Mesodermal cell (in vitro differentiated cells): ENCODE results near the gene F3.

Experiments
- H3K27ac ChIP-seq: 2 replicates; pipeline ENCODE4 v1.7.0; 2013; ENCODE audit warnings: mild to moderate bottlenecking, low read depth, low read length, moderate library complexity; ENCODE audit not compliant: severe bottlenecking
- H3K36me3 ChIP-seq: 2 replicates; pipeline ENCODE4 v1.7.1; 2013; ENCODE audit warnings: mild to moderate bottlenecking, low read length, moderate library complexity; ENCODE audit not compliant: control insufficient read depth, insufficient read depth
- H3K4me1 ChIP-seq: one replicate; pipeline ENCODE4 v1.7.1; 2013; ENCODE audit warnings: mild to moderate bottlenecking, low read length; ENCODE audit not compliant: insufficient read depth, control insufficient read depth, poor library complexity, severe bottlenecking
- H3K4me3 ChIP-seq: 2 replicates; pipeline ENCODE4 v1.7.0; 2013; ENCODE audit warnings: low read length, control low read depth, mild to moderate bottlenecking; ENCODE audit not compliant: insufficient read depth, poor library complexity, severe bottlenecking; ENCODE audit errors: extremely low read depth
- H3K9me3 ChIP-seq: 2 replicates; pipeline ENCODE4 v1.7.1; 2013; ENCODE audit warnings: mild to moderate bottlenecking, low read length, moderate library complexity; ENCODE audit not compliant: control insufficient read depth
- WGBS, 2 experiments: methylation state at CpG; one replicate each; pipeline ENCODE4 v1.1.5; 2013; ENCODE audit warnings: missing lambda C conversion rate in 2 of 2; ENCODE audit not compliant: insufficient coverage in 2 of 2; 5-methylcytosine and 5-hydroxymethylcytosine counted together

F3 gene

DNA sequence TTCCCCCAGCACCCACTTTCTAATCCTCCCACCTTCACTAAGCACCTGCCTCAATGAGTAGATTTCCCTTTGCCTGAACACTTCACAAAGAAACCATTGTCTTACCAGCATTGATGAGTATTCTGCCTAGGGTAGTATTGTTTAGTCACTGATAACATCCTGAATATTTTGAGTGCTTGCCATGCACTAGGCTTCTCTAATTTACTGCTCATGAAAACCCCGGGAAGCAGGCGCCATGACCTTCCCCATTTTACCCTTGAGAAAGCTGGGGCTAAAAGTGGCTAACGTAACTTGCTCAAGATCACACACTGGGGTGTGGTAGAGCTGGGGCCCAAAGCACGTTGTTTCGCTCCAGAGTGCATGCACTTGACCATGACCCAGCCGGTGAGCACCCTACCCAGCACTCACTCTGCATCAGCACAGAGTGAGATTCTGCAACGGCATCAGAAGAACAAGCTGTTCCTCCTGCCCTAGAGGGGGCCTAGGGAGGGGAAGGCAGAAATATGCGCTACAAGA lies 10.6 kb upstream of the F3 start:
- peaks cover 45% of the 10 kb centered on the region for H3K4me1 ChIP-seq
- no peak overlapping the region for H3K27ac ChIP-seq
- 59 to 69% methylated on average over 3 to 5 of the region's 8 CpGs for WGBS, 2 experiments

DNA sequence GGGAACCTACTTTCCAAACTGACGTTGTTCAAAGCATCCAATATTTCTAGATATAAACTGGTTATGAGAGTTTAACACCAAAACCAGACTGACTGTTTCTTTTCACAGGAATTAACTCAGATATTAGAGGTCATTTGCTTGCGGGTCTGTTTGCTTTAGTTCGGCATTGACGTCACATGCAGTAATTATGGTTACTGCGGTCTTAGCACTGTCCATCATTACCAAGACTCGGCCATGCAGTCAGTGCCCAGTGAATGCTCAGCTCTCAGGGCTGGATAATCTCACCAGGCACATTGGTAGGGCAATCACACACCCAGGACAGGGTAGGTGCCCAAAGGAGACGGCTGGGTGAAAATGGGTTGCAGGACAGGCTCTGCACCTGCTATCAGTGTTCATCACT lies 9.9 kb upstream of the F3 start:
- Histone ChIP-seq H3K36me3 (no peaks in the 10 kb centered on the region), H3K9me3 (peaks cover 5% of the 10 kb centered on the region), H3K27ac (no peak overlapping the region), H3K4me3 (no peak overlapping the region), H3K4me1 (peaks cover 45% of the 10 kb centered on the region)
- 97 to 99% methylated on average over 6 of the region's 7 CpGs for WGBS, 2 experiments

More for the DNA sequence above, 10.6 kb upstream of the F3 start:
- Histone ChIP-seq H3K9me3 (peaks cover 4% of the 10 kb centered on the region), H3K36me3 (no peaks in the 10 kb centered on the region), H3K4me3 (no peak overlapping the region)

DNA sequence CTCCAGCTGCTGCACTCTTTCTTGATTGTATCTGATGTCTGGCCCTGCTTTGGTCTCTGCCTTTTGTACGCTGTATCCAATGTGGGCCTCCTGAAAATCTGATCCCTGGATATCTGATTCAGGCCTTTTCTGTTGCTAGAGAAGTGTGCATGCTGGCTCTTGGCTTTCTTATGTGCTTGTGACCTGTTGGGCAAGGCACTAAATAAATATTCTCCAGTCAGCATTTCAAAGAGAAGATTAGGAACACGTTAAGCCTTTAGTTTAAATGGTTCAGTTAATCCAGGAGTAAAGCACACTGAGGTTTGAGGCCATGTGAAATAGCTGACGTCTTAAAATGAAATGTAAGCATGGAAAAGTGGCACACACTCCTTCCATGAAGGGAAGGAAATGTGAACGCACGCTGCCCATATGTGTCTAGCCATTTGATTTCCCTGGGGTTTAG lies 9.3 kb upstream of the F3 start:
- Histone ChIP-seq H3K27ac (no peak overlapping the region), H3K4me1 (peaks cover 45% of the 10 kb centered on the region), H3K4me3 (no peak overlapping the region), H3K9me3 (peaks cover 5% of the 10 kb centered on the region), H3K36me3 (no peaks in the 10 kb centered on the region)
- WGBS, 2 experiments = 84 to 86% methylated on average over 3 to 4 of the region's 5 CpGs

DNA sequence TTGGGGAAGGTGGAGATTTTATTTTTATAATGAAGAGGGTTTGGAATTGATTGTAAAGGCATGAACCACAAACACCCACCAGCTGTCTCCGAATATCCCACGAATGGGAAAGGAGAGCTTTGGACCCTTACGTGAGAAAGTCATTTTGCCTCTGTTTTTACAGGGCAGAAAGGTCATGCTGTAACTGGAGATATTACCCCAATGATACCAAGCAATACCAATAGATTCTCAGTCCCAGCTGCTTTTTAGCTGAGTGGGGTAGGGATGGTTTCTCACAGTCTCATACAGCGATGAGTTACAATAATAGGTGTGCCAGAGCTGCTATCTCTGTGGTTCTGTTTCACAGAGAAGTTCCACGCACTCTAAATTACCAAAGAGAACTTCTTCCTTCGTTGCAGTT lies 8.8 kb upstream of the F3 start:
- no peaks in the 10 kb centered on the region for H3K36me3 ChIP-seq
- WGBS, 2 experiments = 92 to 93% methylated on average over 3 of the region's 6 CpGs
- peaks cover 5% of the 10 kb centered on the region for H3K9me3 ChIP-seq
- H3K27ac ChIP-seq = no peak overlapping the region
- no peak overlapping the region for H3K4me3 ChIP-seq
- peaks cover 45% of the 10 kb centered on the region for H3K4me1 ChIP-seq

DNA sequence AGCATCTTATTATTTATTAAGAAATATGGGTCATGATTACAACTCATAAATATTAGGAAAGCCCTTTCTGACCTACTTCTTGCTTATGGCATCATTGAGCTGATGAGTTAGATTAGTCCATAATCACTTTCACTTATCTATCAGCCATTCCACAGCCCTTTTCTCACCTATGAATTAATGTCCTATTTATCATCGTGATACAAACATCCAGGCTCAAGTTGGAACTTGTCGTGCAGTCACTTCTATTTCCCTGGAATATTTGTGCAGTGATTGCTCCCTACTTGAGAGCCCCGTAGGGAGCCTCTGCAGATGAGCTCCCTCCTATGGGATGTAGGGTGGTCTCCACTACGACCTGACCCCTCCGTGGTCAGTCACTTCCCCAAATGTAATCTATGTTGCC lies 8.1 kb upstream of the F3 start:
- Histone ChIP-seq H3K36me3 (no peaks in the 10 kb centered on the region), H3K4me3 (no peak overlapping the region), H3K4me1 (peaks cover 38% of the 10 kb centered on the region), H3K9me3 (peaks cover 5% of the 10 kb centered on the region), H3K27ac (no peak overlapping the region)
- 90 to 93% methylated on average over 3 to 5 of the region's 5 CpGs for WGBS, 2 experiments

DNA sequence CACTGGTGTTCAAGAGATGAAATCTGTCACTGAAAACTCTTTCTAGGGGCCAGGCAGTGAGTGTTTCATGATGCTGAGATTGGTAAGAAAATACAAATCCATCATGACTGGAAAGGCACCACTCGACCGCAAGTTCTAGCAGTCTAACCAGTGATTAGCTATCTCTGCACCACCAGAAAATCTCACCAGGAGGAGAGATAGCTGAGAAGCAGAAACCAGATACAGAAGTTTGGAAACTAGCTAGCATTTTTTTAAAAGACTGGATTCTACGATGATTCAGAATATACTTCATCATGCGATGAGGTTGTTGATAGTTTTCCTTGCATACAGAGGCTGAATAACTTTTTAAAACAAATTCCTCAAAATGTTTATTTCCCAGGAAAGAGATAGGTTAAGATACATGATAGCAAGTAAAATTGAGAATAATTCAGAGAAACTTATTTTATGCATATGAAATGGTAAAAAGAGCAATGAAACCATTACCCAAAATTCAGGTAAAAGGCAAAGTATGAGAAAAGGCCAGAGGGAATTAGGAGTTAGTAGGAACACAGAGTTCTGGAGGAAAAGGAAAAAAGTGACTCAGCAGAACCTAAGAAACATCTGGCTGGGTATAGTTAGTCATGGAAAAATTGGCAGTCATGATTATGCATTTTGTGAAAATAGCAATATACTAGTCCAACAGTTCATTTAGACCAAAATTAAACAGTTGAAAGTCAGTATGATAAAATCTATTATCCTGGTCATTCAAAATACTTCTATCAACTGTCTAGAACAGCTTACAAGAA lies 3.3 kb upstream of the F3 start:
- no peak overlapping the region for H3K4me3 ChIP-seq
- peaks cover 5% of the 10 kb centered on the region for H3K9me3 ChIP-seq
- no peaks in the 10 kb centered on the region for H3K36me3 ChIP-seq
- H3K4me1 ChIP-seq = peaks cover 20% of the 10 kb centered on the region
- H3K27ac ChIP-seq = peak overlapping the region; percentile 46
- WGBS, 2 experiments = no CpG with 5 or more reads among the region's 4 CpGs

DNA sequence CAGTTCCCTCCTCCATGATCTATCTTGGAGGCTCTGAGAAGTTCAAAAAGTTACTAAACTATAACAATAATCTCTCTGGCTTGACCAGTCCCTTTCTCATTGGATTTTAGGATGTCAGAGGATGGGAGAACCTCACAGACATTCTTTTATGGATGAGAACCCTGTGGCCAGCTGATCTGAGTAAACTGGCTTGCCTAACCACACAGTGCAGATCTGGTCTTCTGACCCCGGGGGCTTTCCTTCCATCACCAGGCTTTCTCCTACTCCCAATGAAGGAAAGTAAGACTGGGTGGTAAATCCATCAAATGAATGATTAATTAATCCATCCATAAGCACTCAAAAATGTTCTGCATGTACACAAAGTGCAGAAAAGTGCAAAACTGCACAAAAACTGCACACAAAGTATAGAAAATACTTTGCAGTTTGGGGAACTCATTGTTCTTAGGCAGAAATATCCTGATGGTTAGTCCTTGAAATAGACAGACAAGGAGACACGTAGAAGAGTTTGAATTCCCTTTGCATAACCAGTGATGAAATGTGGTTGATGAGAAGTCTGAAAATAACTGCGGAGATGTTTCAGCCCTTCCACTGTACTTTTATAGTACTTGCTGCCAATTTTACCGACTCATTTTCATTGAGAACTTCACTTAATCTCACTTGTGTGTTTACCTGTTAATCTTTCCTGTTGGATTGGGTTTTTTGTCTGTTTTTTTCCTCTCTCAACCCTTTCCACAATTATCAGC lies 2.5 kb upstream of the F3 start:
- 50 to 86% methylated on average over 1 of the region's 4 CpGs for WGBS, 2 experiments
- peaks cover 19% of the 10 kb centered on the region for H3K4me1 ChIP-seq
- H3K36me3 ChIP-seq = peaks cover 4% of the 10 kb centered on the region
- H3K9me3 ChIP-seq = peaks cover 5% of the 10 kb centered on the region
- no peak overlapping the region for H3K27ac ChIP-seq
- no peak overlapping the region for H3K4me3 ChIP-seq

DNA sequence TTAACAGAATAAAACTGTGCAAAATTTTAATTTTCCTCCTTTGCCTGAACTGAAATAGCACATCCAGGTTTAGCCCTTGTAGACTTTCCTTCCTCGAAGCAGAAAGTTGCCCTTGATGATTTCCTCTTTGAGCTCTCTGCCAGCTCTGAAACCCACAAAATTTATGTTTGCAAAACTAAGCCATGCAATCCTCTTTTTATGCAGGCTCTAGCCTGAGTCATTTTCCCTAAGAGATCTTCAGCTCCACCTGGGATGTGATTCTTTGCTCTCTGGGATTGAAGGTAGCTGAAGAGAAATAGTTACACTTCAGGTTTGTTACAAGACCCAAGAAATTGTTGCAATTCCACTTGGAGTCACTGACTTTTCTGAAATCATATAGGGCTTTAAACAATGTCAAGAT lies 1.4 kb upstream of the F3 start:
- Histone ChIP-seq H3K27ac (no peak overlapping the region), H3K36me3 (peaks cover 4% of the 10 kb centered on the region), H3K9me3 (peaks cover 5% of the 10 kb centered on the region), H3K4me3 (no peak overlapping the region), H3K4me1 (peaks cover 19% of the 10 kb centered on the region)
- 60 to 79% methylated on average over 1 of the region's 1 CpG for WGBS, 2 experiments

DNA sequence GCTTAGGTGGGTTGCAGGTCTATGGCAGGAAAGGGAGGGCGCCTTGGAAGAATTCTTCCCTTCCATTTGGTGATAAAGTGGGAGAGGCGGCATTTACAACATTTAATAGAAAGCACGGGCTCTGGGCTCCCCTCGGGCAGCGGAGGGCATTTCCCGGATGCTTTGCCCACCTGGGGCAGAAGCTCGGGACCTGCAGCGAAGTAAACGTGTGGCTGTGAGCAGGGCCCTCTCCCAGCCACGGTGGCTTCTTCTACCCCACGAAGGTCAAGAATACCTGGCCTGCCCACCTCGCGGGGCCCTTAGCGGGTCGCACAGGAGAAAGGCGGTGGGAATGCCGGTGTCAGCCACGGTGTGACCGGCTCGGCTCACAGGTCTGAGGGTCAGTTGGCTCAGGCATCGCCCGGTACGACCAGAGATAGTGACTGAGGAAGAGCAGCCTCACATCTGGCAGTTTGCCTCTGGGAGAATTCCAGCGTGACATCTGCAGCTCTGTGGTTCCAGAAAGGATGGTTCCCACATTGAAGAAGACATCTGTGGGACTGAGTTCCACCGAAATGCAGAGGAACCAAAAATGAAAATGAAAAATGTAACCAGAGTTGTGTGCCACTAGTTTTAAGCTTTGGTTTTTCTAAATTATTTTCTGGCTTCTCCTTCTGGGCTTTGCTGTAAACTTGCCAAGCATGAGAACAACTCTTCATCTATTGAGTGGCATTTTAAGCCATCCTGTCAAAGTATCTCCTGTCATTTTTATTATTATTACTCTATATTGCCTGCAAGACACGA lies 720 bp upstream of the F3 start:
- Histone ChIP-seq H3K4me1 (peaks cover 20% of the 10 kb centered on the region), H3K9me3 (peaks cover 2% of the 10 kb centered on the region), H3K27ac (peak overlapping the region; percentile 67), H3K36me3 (peaks cover 4% of the 10 kb centered on the region), H3K4me3 (peak overlapping the region; percentile 73)
- WGBS, 2 experiments = 2 to 3% methylated on average over 15 to 23 of the region's 26 CpGs

DNA sequence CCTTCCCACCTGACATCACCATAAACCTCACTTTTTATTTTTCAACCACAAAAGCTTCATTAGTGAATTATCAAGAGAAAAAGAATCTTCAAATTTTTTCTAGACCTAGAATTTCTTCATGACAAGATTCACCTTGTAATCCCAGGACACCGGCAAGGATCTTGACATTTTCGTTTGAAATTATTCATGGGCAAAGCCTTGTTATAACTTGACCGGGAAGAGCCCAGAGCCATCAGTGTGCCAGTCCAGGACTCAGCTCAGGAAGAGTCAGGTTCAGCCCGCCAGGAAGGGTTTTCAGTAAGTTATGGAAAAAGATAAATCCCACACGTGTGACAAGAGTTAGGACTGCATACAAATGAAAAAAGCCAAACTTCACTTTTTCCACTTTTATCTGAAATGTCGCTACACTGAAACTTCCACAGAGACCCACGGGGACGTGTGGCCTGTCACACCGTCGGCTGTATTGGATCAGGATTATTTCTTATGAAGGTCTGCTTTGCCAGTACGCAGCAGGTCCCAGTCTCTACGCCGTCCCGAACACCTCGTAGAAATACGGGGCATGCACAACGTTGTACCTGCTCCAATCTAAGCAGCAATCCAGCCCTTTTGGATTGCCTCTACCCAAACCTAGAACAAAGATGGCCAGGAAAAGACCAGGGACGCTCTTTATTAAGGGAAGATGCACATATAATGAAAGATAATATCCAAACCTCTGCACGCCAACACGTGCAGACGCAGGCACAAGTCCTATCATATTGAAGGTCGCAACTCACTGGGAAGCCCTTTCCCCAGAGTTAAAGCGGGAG lies 916 bp downstream of the F3 start:
- WGBS, 2 experiments = 17 to 20% methylated on average over 15 to 20 of the region's 23 CpGs
- Histone ChIP-seq H3K4me3 (peak overlapping the region; percentile 73), H3K27ac (no peak overlapping the region), H3K4me1 (peaks cover 23% of the 10 kb centered on the region), H3K9me3 (no peaks in the 10 kb centered on the region), H3K36me3 (peaks cover 13% of the 10 kb centered on the region)
